Hepatocyte (in vitro differentiated cells): ENCODE measurements around the gene GPR21.

Experiments used
- EZH2 ChIP-seq: fragments of 200-600 bp; sonication (generic); IDR thresholded peaks from 2 replicates; pipeline ENCODE4 v1.6.1; 2016; ENCODE audit warnings: antibody characterized with exemption, mild to moderate bottlenecking, borderline replicate concordance
- EZH2phosphoT487 ChIP-seq: fragments of 200-600 bp; sonication (generic); IDR thresholded peaks from one replicate; pipeline ENCODE4 v1.6.1; 2018; ENCODE audit warnings: antibody characterized with exemption, mild to moderate bottlenecking, low read depth, moderate library complexity; ENCODE audit not compliant: unreplicated experiment, severe bottlenecking
- TF ChIP-seq, protein P1 (sequence below): fragments of 200-600 bp; sonication (generic); IDR thresholded peaks from 2 replicates; pipeline ENCODE4 v1.5.1; 2016; ENCODE audit warnings: antibody characterized with exemption, mild to moderate bottlenecking; ENCODE audit not compliant: poor library complexity

- TF ChIP-seq, protein P1, sequence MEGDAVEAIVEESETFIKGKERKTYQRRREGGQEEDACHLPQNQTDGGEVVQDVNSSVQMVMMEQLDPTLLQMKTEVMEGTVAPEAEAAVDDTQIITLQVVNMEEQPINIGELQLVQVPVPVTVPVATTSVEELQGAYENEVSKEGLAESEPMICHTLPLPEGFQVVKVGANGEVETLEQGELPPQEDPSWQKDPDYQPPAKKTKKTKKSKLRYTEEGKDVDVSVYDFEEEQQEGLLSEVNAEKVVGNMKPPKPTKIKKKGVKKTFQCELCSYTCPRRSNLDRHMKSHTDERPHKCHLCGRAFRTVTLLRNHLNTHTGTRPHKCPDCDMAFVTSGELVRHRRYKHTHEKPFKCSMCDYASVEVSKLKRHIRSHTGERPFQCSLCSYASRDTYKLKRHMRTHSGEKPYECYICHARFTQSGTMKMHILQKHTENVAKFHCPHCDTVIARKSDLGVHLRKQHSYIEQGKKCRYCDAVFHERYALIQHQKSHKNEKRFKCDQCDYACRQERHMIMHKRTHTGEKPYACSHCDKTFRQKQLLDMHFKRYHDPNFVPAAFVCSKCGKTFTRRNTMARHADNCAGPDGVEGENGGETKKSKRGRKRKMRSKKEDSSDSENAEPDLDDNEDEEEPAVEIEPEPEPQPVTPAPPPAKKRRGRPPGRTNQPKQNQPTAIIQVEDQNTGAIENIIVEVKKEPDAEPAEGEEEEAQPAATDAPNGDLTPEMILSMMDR = no peak
- TF ChIP-seq EZH2 = no peak
- TF ChIP-seq EZH2phosphoT487 = no peak
These were observed 45.3 kb upstream of the GPR21 start for GRCh38 chr9:122988141-122988540.
